Cardiac muscle cell (in vitro differentiated cells and primary cell): ENCODE results near the gene CASZ1. TPM values are rescaled to one million over a fixed set of nuclear protein-coding genes. Genes with fewer than 3 reads are reported as not detected.

ENCODE experiments used
- DNase-seq, 2 donors: peaks; one replicate each; pipeline versions ENCODE4 v3.0.0 to v3.0.0-alpha.2; 2010 to 2017; ENCODE audit warnings: low read depth in 1 of 2, low spot score in 1 of 2
- H3K27ac ChIP-seq: fragments of 200-600 bp; sonication (generic); 2 replicates; pipeline ENCODE4 v1.5.1; 2016
- H3K27me3 ChIP-seq: fragments of 200-600 bp; sonication (generic); 2 replicates; pipeline ENCODE4 v1.6.0; 2016; ENCODE audit warnings: control low read depth
- H3K36me3 ChIP-seq: fragments of 200-600 bp; sonication (generic); 2 replicates; pipeline ENCODE4 v1.5.1; 2016; ENCODE audit warnings: control low read depth
- H3K4me1 ChIP-seq: fragments of 200-600 bp; sonication (generic); 2 replicates; pipeline ENCODE4 v1.8.1; 2017; ENCODE audit warnings: low read depth, mild to moderate bottlenecking, mixed run types
- H3K4me3 ChIP-seq: fragments of 200-600 bp; sonication (generic); 2 replicates; pipeline ENCODE4 v1.5.1; 2016; ENCODE audit warnings: mild to moderate bottlenecking
- H3K9me3 ChIP-seq: fragments of 200-600 bp; sonication (generic); 2 replicates; pipeline ENCODE4 v1.5.1; 2017; ENCODE audit warnings: low read depth, mild to moderate bottlenecking, control low read depth
- CTCF ChIP-seq: IDR thresholded peaks from 2 replicates; pipeline ENCODE4 v1.5.1; 2012; ENCODE audit warnings: low read depth, mild to moderate bottlenecking, low read length
- polyA plus RNA-seq: library from polyadenylated mRNA; unstranded; fragments of >200 nt; fragmentation: Nextera tagmentation; extraction: Ambion mirVana; gene quantifications from 2 replicates; pipeline ENCODE4 v1.2.1, GENCODE V29; 2016
- total RNA-seq: library from RNA; depleted of rRNA; stranded (reverse); fragments of >200 nt; gene quantifications from 2 replicates; pipeline ENCODE4 v1.2.3, GENCODE V29; 2016

Gene CASZ1
- 41.9 and 87.3 TPM in 2 replicates for total RNA-seq
- 53.5 and 68.2 TPM in 2 replicates for polyA plus RNA-seq

- Histone ChIP-seq H3K36me3 (no peaks in the 10 kb centered on the region), H3K9me3 (no peaks in the 10 kb centered on the region), H3K4me1 (peaks cover 29% of the 10 kb centered on the region), H3K27ac (peak within 1 kb of the TSS; percentile 95), H3K4me3 (peak within 1 kb of the TSS; percentile 99), H3K27me3 (peaks cover 4% of the 10 kb centered on the region)
- peak; percentile 92 to 94 for DNase-seq
- no peak for TF ChIP-seq CTCF
These were observed at the start of gene CASZ1 for GRCh38 chr1:10796029-10796944. TSS of gene CASZ1 (minus strand) at chr1:10796646. CDS start at chr1:10693889, 102,757 bp downstream.

GRCh38 chr1:10843697-10844096 is 47.3 kb upstream of the CASZ1 start:
- no peaks in the 10 kb centered on the region for H3K9me3 ChIP-seq
- no peak overlapping the region for H3K4me3 ChIP-seq
- H3K4me1 ChIP-seq, result no peaks in the 10 kb centered on the region
- no peak overlapping the region for H3K27ac ChIP-seq
- H3K36me3 ChIP-seq, result no peaks in the 10 kb centered on the region
- H3K27me3 ChIP-seq, result no peaks in the 10 kb centered on the region
- TF ChIP-seq CTCF, result no peak
- DNase-seq, result no peak

- Histone ChIP-seq H3K9me3 (no peaks in the 10 kb centered on the region), H3K36me3 (no peaks in the 10 kb centered on the region), H3K27ac (no peak overlapping the region), H3K4me3 (no peak overlapping the region), H3K4me1 (no peaks in the 10 kb centered on the region), H3K27me3 (no peaks in the 10 kb centered on the region)
- TF ChIP-seq CTCF, result no peak
- no peak for DNase-seq
These were observed 44.7 kb upstream of the CASZ1 start for GRCh38 chr1:10841118-10841517.

GRCh38 chr1:10839188-10839770 is 42.8 kb upstream of the CASZ1 start:
- Histone ChIP-seq H3K9me3 (no peaks in the 10 kb centered on the region), H3K4me1 (peaks cover 10% of the 10 kb centered on the region), H3K36me3 (no peaks in the 10 kb centered on the region), H3K27me3 (no peaks in the 10 kb centered on the region), H3K4me3 (no peak overlapping the region), H3K27ac (no peak overlapping the region)
- no peak for DNase-seq
- TF ChIP-seq CTCF, result no peak

GRCh38 chr1:10838541-10838940 is 42.1 kb upstream of the CASZ1 start:
- DNase-seq, result no peak
- H3K27me3 ChIP-seq, result no peaks in the 10 kb centered on the region
- H3K4me3 ChIP-seq, result no peak overlapping the region
- TF ChIP-seq CTCF, result no peak
- H3K9me3 ChIP-seq, result no peaks in the 10 kb centered on the region
- H3K36me3 ChIP-seq, result no peaks in the 10 kb centered on the region
- no peak overlapping the region for H3K27ac ChIP-seq
- peaks cover 10% of the 10 kb centered on the region for H3K4me1 ChIP-seq
